Astrocyte (in vitro differentiated cells and primary cell): ENCODE results near the gene FUT7. TPM values are rescaled to one million over a fixed set of nuclear protein-coding genes. Genes with fewer than 3 reads are reported as not detected.

Experiments
- DNase-seq: peaks from one replicate; pipeline ENCODE4 v3.0.0-alpha.2; 2010; ENCODE audit warnings: low read depth
- FAIRE-seq: peaks from 2 replicates; lab custom pipeline; 2011; peaks lifted over from hg19 to GRCh38; lab: Jason Lieb, UNC
- H2AFZ ChIP-seq: 2 replicates; pipeline ENCODE4 v1.6.0; 2012; ENCODE audit warnings: low read depth, low read length, inconsistent platforms
- H3K27ac ChIP-seq: 2 replicates; pipeline ENCODE4 v1.5.1; 2011; ENCODE audit warnings: low read depth, low read length, inconsistent platforms
- H3K27me3 ChIP-seq: 2 replicates; pipeline ENCODE4 v1.6.0; 2011; ENCODE audit warnings: low read length, inconsistent platforms; ENCODE audit not compliant: insufficient read depth
- H3K36me3 ChIP-seq: 2 replicates; pipeline ENCODE4 v1.5.1; 2011; ENCODE audit warnings: low read length, inconsistent platforms; ENCODE audit not compliant: insufficient read depth
- H3K4me1 ChIP-seq: 2 replicates; pipeline ENCODE4 v1.5.1; 2011; ENCODE audit warnings: low read length, inconsistent platforms; ENCODE audit not compliant: insufficient read depth
- H3K4me2 ChIP-seq: 2 replicates; pipeline ENCODE4 v1.6.0; 2012; ENCODE audit warnings: low read length, inconsistent platforms
- H3K4me3 ChIP-seq: 2 replicates; pipeline ENCODE4 v1.5.1; 2011; ENCODE audit warnings: low read depth, mild to moderate bottlenecking, low read length, inconsistent platforms; ENCODE audit not compliant: insufficient read depth
- H3K79me2 ChIP-seq: 2 replicates; pipeline ENCODE4 v1.6.0; 2012; ENCODE audit warnings: mild to moderate bottlenecking, low read length, inconsistent platforms; ENCODE audit not compliant: insufficient read depth
- H3K9ac ChIP-seq: 2 replicates; pipeline ENCODE4 v1.6.0; 2012; ENCODE audit warnings: mild to moderate bottlenecking, low read length, inconsistent platforms
- H3K9me3 ChIP-seq: 2 replicates; pipeline ENCODE4 v1.5.1; 2012; ENCODE audit warnings: low read depth, mild to moderate bottlenecking, low read length, inconsistent platforms; ENCODE audit not compliant: insufficient read depth
- H4K20me1 ChIP-seq: 2 replicates; pipeline ENCODE4 v1.6.0; 2012; ENCODE audit warnings: low read length, inconsistent platforms; ENCODE audit not compliant: insufficient read depth
- H3K27ac Mint-ChIP-seq: one replicate; pipeline ENCODE4 v1.8.0; 2021; ENCODE audit warnings: mild to moderate bottlenecking, mixed read lengths; ENCODE audit not compliant: unreplicated experiment
- H3K27me3 Mint-ChIP-seq: one replicate; pipeline ENCODE4 v1.8.0; 2021; ENCODE audit warnings: low read depth, mixed read lengths; ENCODE audit not compliant: unreplicated experiment
- H3K36me3 Mint-ChIP-seq: one replicate; pipeline ENCODE4 v1.8.0; 2021; ENCODE audit warnings: low read depth, mixed read lengths; ENCODE audit not compliant: unreplicated experiment
- H3K4me1 Mint-ChIP-seq: one replicate; pipeline ENCODE4 v1.8.0; 2021; ENCODE audit warnings: low read depth, mixed read lengths; ENCODE audit not compliant: unreplicated experiment
- H3K4me3 Mint-ChIP-seq: one replicate; pipeline ENCODE4 v1.8.0; 2021; ENCODE audit warnings: mild to moderate bottlenecking, moderate library complexity, mixed read lengths; ENCODE audit not compliant: unreplicated experiment
- H3K9me3 Mint-ChIP-seq: one replicate; pipeline ENCODE4 v1.8.0; 2021; ENCODE audit warnings: mild to moderate bottlenecking, mixed read lengths; ENCODE audit not compliant: unreplicated experiment
- EZH2 ChIP-seq: IDR thresholded peaks from 2 replicates; pipeline ENCODE4 v1.6.1; 2012; ENCODE audit warnings: mild to moderate bottlenecking, low read length, inconsistent platforms; ENCODE audit not compliant: insufficient read depth
- total RNA-seq: library from RNA; stranded (reverse); gene quantifications from 2 replicates; pipeline ENCODE4 v1.2.1, GENCODE V29; 2021
- TF ChIP-seq, protein P1 (sequence below): IDR thresholded peaks from 2 replicates; pipeline ENCODE4 v1.5.1; 2011; ENCODE audit warnings: low read depth, mild to moderate bottlenecking, inconsistent platforms, low read length, moderate library complexity; ENCODE audit not compliant: insufficient read depth

Gene FUT7
- total RNA-seq, 1 donor from 2014 or later, result not detected

DNA sequence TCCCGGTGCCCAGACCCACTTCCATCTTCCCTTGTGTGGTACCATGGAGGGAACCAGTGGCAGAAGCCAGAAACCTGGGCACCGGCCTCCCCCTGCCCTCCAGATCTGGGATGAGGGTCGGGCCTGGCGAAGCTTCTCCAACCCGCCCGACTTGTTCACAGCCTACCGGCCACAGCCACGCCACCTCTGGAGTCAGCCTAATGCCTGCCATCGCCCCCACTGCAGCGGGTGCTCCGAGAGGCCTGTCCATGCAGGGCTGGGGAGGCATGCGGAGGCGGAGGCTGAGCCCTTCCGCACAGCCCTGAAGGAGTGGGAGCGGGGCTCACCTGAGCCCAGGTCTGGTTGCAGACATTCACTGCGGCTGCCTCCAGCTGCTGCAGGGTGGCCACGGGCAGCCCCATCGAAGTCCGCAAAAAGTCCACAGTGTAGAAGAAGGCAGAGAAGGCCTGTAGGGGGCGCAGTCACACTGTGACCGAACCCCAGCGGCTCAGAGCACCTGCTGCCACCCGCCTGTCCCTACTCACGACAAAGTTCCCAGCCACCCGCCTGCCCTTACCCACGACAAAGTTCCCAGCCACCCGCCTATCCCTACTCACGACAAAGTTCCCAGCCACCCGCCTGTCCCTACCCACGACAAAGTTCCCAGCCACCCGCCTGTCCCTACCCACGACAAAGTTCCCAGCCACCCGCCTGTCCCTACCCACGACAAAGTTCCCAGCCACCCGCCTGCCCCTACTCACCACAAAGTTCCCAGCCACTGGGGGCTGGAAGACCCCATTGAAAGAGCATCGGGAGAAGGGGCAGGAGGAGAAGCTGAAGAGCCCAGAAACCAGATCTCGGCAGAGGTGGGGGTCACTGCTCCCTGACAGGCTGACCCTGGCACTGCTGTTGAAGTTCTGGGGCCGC is 17.9 kb upstream of the FUT7 start:
- Histone ChIP-seq H3K36me3 (no peaks in the 10 kb centered on the region), H3K9me3 (no peaks in the 10 kb centered on the region), H3K79me2 (peaks cover 4% of the 10 kb centered on the region), H3K27me3 (peaks cover 25% of the 10 kb centered on the region), H3K4me2 (no peak overlapping the region), H2AFZ (no peak overlapping the region), H3K9ac (no peak overlapping the region), H3K4me1 (peaks cover 9% of the 10 kb centered on the region), H3K27ac (no peak overlapping the region), H3K4me3 (no peak overlapping the region), H4K20me1 (peaks cover 10% of the 10 kb centered on the region)
- no peak overlapping the region for H3K27ac Mint-ChIP-seq
- no peak overlapping the region for H3K4me3 Mint-ChIP-seq
- FAIRE-seq, result no peak
- H3K9me3 Mint-ChIP-seq, result no peaks in the 10 kb centered on the region
- peaks cover 1% of the 10 kb centered on the region for H3K4me1 Mint-ChIP-seq
- peaks cover 39% of the 10 kb centered on the region for H3K27me3 Mint-ChIP-seq
- TF ChIP-seq, protein P1, sequence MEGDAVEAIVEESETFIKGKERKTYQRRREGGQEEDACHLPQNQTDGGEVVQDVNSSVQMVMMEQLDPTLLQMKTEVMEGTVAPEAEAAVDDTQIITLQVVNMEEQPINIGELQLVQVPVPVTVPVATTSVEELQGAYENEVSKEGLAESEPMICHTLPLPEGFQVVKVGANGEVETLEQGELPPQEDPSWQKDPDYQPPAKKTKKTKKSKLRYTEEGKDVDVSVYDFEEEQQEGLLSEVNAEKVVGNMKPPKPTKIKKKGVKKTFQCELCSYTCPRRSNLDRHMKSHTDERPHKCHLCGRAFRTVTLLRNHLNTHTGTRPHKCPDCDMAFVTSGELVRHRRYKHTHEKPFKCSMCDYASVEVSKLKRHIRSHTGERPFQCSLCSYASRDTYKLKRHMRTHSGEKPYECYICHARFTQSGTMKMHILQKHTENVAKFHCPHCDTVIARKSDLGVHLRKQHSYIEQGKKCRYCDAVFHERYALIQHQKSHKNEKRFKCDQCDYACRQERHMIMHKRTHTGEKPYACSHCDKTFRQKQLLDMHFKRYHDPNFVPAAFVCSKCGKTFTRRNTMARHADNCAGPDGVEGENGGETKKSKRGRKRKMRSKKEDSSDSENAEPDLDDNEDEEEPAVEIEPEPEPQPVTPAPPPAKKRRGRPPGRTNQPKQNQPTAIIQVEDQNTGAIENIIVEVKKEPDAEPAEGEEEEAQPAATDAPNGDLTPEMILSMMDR, result peak; percentile 29
- TF ChIP-seq EZH2, result peak; percentile 53
- no peaks in the 10 kb centered on the region for H3K36me3 Mint-ChIP-seq
- DNase-seq, result no peak

DNA sequence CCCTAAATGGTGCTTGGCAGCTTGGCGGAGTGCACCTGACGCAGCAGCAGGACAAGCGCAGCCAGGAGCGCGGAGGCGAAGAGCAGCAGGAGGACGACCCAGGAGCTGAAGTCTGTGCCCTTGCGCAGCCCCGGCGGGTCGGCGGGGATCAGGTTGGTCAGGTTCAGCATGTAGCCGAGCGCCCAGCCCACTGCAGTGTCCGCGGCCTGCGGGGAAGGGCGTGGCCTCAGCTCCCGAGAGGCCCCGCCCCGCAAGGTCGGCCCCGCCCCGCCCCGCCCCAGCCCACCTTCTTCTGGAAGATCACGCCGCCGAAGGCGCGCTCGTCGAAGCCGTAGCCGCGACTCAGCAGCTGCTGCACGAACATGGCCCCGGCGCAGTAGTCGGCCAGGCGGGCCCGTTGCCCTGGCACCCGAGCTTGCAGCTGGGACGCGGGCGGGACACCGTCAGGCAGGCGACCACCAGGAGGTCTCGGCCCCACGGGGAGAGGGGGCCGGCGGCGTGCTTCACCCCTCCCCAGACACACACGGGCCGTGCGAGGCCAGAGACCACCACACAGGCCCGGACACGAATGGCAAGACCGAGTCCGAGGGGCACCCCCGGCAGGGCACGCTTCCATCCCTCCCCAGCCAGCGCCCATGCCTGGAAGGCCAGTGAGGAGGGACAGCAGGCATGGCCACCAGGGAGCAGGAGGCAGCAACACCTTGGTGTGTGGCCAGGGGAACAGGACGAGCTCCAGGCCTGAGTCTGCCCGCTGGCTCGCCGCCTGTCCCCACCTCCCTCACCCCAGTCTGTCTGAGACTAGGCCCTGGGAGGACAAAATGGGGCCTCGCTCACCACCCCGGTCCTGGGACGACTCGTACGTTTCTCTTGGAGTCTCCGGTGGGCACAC is 17.0 kb upstream of the FUT7 start:
- H3K27me3 Mint-ChIP-seq, result peaks cover 37% of the 10 kb centered on the region
- no peak for DNase-seq
- H3K4me2 ChIP-seq, result no peak overlapping the region

More for the DNA sequence above, 17.0 kb upstream of the FUT7 start:
- no peaks in the 10 kb centered on the region for H3K36me3 Mint-ChIP-seq
- peaks cover 22% of the 10 kb centered on the region for H3K27me3 ChIP-seq
- H3K4me1 ChIP-seq, result peaks cover 16% of the 10 kb centered on the region
- no peaks in the 10 kb centered on the region for H3K9me3 ChIP-seq
- H3K36me3 ChIP-seq, result no peaks in the 10 kb centered on the region
- H3K27ac ChIP-seq, result no peak overlapping the region
- H3K9ac ChIP-seq, result no peak overlapping the region
- peaks cover 2% of the 10 kb centered on the region for H3K4me1 Mint-ChIP-seq
- H3K4me3 ChIP-seq, result no peak overlapping the region
- no peaks in the 10 kb centered on the region for H3K9me3 Mint-ChIP-seq
- no peak overlapping the region for H3K4me3 Mint-ChIP-seq
- FAIRE-seq, result no peak
- peak; percentile 81 for TF ChIP-seq EZH2
- TF ChIP-seq, protein P1, result no peak
- peaks cover 19% of the 10 kb centered on the region for H4K20me1 ChIP-seq
- no peak overlapping the region for H2AFZ ChIP-seq
- peaks cover 13% of the 10 kb centered on the region for H3K79me2 ChIP-seq
- no peak overlapping the region for H3K27ac Mint-ChIP-seq
